Endothelial cell (in vitro differentiated cells): Measurements from ENCODE around the gene TRIP10. TPM values are rescaled to one million over a fixed set of nuclear protein-coding genes. Genes with fewer than 3 reads are reported as not detected.
"Not testable (repeated sequence)": the region's sequence is repeated elsewhere in the genome, so short reads cannot be mapped to it uniquely, and the experiment has no call there.

Experiments used
- DNase-seq: peaks from one replicate; pipeline ENCODE4 v3.0.0; 2021; ENCODE audit warnings: low spot score
- H3K27ac Mint-ChIP-seq: one replicate; pipeline ENCODE4 v1.8.0; 2021; ENCODE audit warnings: mixed read lengths, inconsistent platforms; ENCODE audit not compliant: unreplicated experiment
- H3K27me3 Mint-ChIP-seq: one replicate; pipeline ENCODE4 v1.8.0; 2021; ENCODE audit warnings: mild to moderate bottlenecking, moderate library complexity, mixed read lengths, inconsistent platforms; ENCODE audit not compliant: unreplicated experiment
- H3K36me3 Mint-ChIP-seq: one replicate; pipeline ENCODE4 v1.8.0; 2021; ENCODE audit warnings: mild to moderate bottlenecking, low read depth, mixed read lengths, inconsistent platforms; ENCODE audit not compliant: unreplicated experiment
- H3K4me1 Mint-ChIP-seq: one replicate; pipeline ENCODE4 v1.8.0; 2021; ENCODE audit warnings: mild to moderate bottlenecking, mixed read lengths, inconsistent platforms; ENCODE audit not compliant: unreplicated experiment
- H3K4me3 Mint-ChIP-seq: one replicate; pipeline ENCODE4 v1.8.0; 2021; ENCODE audit warnings: mild to moderate bottlenecking, mixed read lengths, inconsistent platforms; ENCODE audit not compliant: unreplicated experiment
- H3K9me3 Mint-ChIP-seq: one replicate; pipeline ENCODE4 v1.8.0; 2021; ENCODE audit warnings: mixed read lengths, inconsistent platforms; ENCODE audit not compliant: unreplicated experiment
- CTCF ChIP-seq: fragments of 200-600 bp; sonication (generic); IDR thresholded peaks from one replicate; pipeline ENCODE4 v1.5.0; 2021; ENCODE audit warnings: antibody characterized with exemption; ENCODE audit not compliant: unreplicated experiment
- total RNA-seq: library from RNA; stranded (reverse); fragmentation: NEBNext Ultra II Directional; extraction: Animal tissue kit (Norgen Biotek cat#: 25700); gene quantifications from one replicate; pipeline ENCODE4 v1.2.1, GENCODE V29; 2021; ENCODE audit not compliant: unreplicated experiment

Gene TRIP10
- total RNA-seq, 1 donor from 2014 or later: 42.8 TPM

GRCh38 chr19:6772866-6773322 is 33.4 kb downstream of the TRIP10 start:
- TF ChIP-seq CTCF: no peak
- Mint-ChIP-seq H3K9me3 (peaks cover 29% of the 10 kb centered on the region), H3K4me1 (no peaks in the 10 kb centered on the region), H3K27me3 (peaks cover 13% of the 10 kb centered on the region), H3K36me3 (peaks cover 20% of the 10 kb centered on the region), H3K4me3 (no peak overlapping the region), H3K27ac (no peak overlapping the region)
- no peak for DNase-seq

GRCh38 chr19:6773323-6773931 is 33.9 kb downstream of the TRIP10 start:
- DNase-seq: no peak
- Mint-ChIP-seq H3K27me3 (peaks cover 12% of the 10 kb centered on the region), H3K36me3 (peaks cover 20% of the 10 kb centered on the region), H3K4me3 (no peak overlapping the region), H3K27ac (no peak overlapping the region), H3K4me1 (no peaks in the 10 kb centered on the region), H3K9me3 (peaks cover 29% of the 10 kb centered on the region)
- TF ChIP-seq CTCF: no peak

- peaks cover 29% of the 10 kb centered on the region for H3K9me3 Mint-ChIP-seq
- no peak for DNase-seq
- no peak for TF ChIP-seq CTCF
- peaks cover 20% of the 10 kb centered on the region for H3K36me3 Mint-ChIP-seq
- peaks cover 11% of the 10 kb centered on the region for H3K27me3 Mint-ChIP-seq
- H3K4me3 Mint-ChIP-seq: no peak overlapping the region
- no peaks in the 10 kb centered on the region for H3K4me1 Mint-ChIP-seq
- no peak overlapping the region for H3K27ac Mint-ChIP-seq
These were observed 35.6 kb downstream of the TRIP10 start for GRCh38 chr19:6774821-6775707.

GRCh38 chr19:6776045-6776444 is 36.6 kb downstream of the TRIP10 start:
- not testable (repeated sequence) for H3K4me1 Mint-ChIP-seq, DNase-seq, H3K27ac Mint-ChIP-seq
- Mint-ChIP-seq H3K4me3 (peak overlapping the region; percentile 19), H3K9me3 (peaks cover 31% of the 10 kb centered on the region), H3K27me3 (peaks cover 11% of the 10 kb centered on the region), H3K36me3 (peaks cover 20% of the 10 kb centered on the region)

GRCh38 chr19:6776999-6777398 is 37.5 kb downstream of the TRIP10 start:
- Mint-ChIP-seq H3K36me3 (peaks cover 15% of the 10 kb centered on the region), H3K27ac (no peak overlapping the region), H3K27me3 (peaks cover 7% of the 10 kb centered on the region), H3K4me3 (peak overlapping the region; percentile 54), H3K4me1 (no peaks in the 10 kb centered on the region), H3K9me3 (peaks cover 32% of the 10 kb centered on the region)
- no peak for DNase-seq
- no peak for TF ChIP-seq CTCF
